ENCODE results near the gene GP5. TPM values are rescaled to one million over a fixed set of nuclear protein-coding genes. Genes with fewer than 3 reads are reported as not detected.

GP5 gene
- total and polyA plus RNA-seq, 9 of the 15 experiments (the other 6 are each of a cell fraction or from before 2014, with no cell fraction given): 0.03 to 0.04 (median 0.04) TPM; not detected in 6

DNA sequence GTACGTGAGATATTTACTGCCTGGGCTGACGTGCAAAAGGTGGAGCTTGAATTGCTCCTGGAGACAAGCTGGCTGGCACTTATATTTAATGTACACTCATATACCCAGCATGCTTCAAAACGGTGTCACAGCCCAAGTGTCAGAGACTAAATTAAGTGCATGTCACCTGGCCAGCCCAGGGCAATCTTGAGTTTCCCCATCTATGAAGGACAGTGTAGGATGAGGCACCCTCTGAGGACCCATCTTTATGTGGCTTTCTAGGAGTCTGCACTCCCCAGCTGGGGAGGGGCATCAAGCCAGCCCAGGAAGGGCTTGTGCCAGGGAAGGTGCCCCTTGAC, 34.8 kb downstream of the GP5 start (continued):
- TF ChIP-seq, protein P1, sequence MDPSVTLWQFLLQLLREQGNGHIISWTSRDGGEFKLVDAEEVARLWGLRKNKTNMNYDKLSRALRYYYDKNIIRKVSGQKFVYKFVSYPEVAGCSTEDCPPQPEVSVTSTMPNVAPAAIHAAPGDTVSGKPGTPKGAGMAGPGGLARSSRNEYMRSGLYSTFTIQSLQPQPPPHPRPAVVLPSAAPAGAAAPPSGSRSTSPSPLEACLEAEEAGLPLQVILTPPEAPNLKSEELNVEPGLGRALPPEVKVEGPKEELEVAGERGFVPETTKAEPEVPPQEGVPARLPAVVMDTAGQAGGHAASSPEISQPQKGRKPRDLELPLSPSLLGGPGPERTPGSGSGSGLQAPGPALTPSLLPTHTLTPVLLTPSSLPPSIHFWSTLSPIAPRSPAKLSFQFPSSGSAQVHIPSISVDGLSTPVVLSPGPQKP (CRISPR knock-in tag; IDR thresholded peaks at IDR 0.05): no peak
- TF ChIP-seq ELF2 (CRISPR knock-in tag; IDR thresholded peaks at IDR 0.05) (no peak), TFAM (CRISPR knock-in tag; conservative IDR thresholded peaks at IDR 0.05) (no peak), SMARCA5 (IDR thresholded peaks at IDR 0.05) (no peak), PRPF4 (IDR thresholded peaks at IDR 0.05; ENCODE audit: insufficient read depth, low read depth, low read length, poor library complexity, severe bottlenecking) (no peak), XRCC4 (IDR thresholded peaks at IDR 0.05; ENCODE audit: extremely low read depth, insufficient read depth, insufficient read length) (no peak)
- TF ChIP-seq, protein P2, sequence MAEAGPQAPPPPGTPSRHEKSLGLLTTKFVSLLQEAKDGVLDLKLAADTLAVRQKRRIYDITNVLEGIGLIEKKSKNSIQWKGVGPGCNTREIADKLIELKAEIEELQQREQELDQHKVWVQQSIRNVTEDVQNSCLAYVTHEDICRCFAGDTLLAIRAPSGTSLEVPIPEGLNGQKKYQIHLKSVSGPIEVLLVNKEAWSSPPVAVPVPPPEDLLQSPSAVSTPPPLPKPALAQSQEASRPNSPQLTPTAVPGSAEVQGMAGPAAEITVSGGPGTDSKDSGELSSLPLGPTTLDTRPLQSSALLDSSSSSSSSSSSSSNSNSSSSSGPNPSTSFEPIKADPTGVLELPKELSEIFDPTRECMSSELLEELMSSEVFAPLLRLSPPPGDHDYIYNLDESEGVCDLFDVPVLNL (CRISPR knock-in tag; IDR thresholded peaks at IDR 0.05; ENCODE audit: low read depth): no peak

DNA sequence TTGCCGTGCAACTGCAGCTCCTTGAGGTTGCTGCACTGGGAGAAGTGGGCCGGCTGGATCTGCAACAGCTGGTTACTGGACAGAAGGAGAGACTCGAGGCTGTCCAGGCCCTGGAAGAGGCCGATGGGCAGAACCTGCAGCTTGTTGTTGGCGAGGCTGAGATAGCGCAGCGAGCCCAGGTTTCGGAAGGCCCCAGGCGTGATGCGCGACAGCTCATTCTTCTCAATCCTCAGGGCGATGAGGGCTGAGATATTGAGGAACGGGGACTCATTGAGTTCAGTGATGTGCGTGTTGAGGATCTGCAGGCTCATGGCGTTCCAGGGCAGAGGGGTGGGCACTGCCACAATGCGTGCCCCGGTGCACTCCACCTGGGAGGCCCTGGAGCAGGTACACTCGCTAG, 38.5 kb downstream of the GP5 start:
- no peaks in the 10 kb centered on the region for H3K79me2 ChIP-seq (ENCODE audit: control insufficient read depth, insufficient read depth, low read length)
- peaks cover 5% of the 10 kb centered on the region; the same call in 1 of the 2 replicates for H4K20me1 ChIP-seq (replicated peaks; ENCODE audit: control insufficient read depth, insufficient read depth, low read length)
- intact Hi-C loops (cut with micrococcal nuclease) (no loop called here), in situ Hi-C loops (cut with MboI) (no loop called here)
- H3K9me1 ChIP-seq (ENCODE audit: control insufficient read depth, insufficient read depth, low read length): no peaks in the 10 kb centered on the region
- peaks cover 79 to 90% of the 10 kb centered on the region in 2 experiments for H3K27me3 ChIP-seq (ENCODE audit: control insufficient read depth in 2 of 2, insufficient read depth in 2 of 2, low read length in 2 of 2)
- POLR2A ChIA-PET: interaction anchor here (0.6 to 1.4 kb wide), 3 partner anchors 10 to 31 kb away, joined by 3 to 10 read pairs (median 3); partner anchors contain the start of gene LRRC15
- H3K36me3 ChIP-seq (ENCODE audit: control insufficient read depth, insufficient read depth, low read length): no peaks in the 10 kb centered on the region
- CTCF ChIA-PET (ENCODE audit: low intra/inter-chr PET ratio): no interaction called here
- ATAC-seq: no peak
- no peak overlapping the region for H3K9ac ChIP-seq (ENCODE audit: insufficient read depth in 1 of 2, low read depth in 2 of 2, low read length in 2 of 2)
- no peaks in the 10 kb centered on the region for H3K9me3 ChIP-seq (replicated peaks; ENCODE audit: control insufficient read depth, insufficient read depth, low read depth, low read length)
- H3K27ac ChIP-seq (ENCODE audit: extremely low read depth, low read depth, low read length): no peak overlapping the region
- DNase-seq (ENCODE audit: extremely low read depth in 1 of 4, low spot score in 3 of 4): no peak
- H3K4me3 ChIP-seq: no peak overlapping the region
- H3K4me2 ChIP-seq (ENCODE audit: insufficient read depth, low read length): no peak overlapping the region
- H2AFZ ChIP-seq (ENCODE audit: low read depth, low read length): no peak overlapping the region
- no peak for FAIRE-seq
- H3K4me1 ChIP-seq (replicated peaks in 1 of 2; ENCODE audit: control insufficient read depth in 2 of 2, insufficient read depth in 2 of 2, low read length in 2 of 2): no peaks in the 10 kb centered on the region
- no TSS peak for BruUV-seq (replicated peaks)
- WGBS (ENCODE audit: insufficient coverage, low coverage, missing lambda C conversion rate): 9% methylated on average over 13 of the region's 18 CpGs
- no peak for TF ChIP-seq GATAD2B (IDR thresholded peaks at IDR 0.05; ENCODE audit: borderline replicate concordance)
- TF ChIP-seq ZNF76 (CRISPR knock-in tag; IDR thresholded peaks at IDR 0.05; ENCODE audit: borderline replicate concordance): no peak
- no peak for TF ChIP-seq ETV1 (tag; conservative IDR thresholded peaks at IDR 0.05; ENCODE audit: low read depth)
- TF ChIP-seq ZFPM2 (CRISPR knock-in tag; IDR thresholded peaks at IDR 0.05): no peak
- TF ChIP-seq HNRNPK (IDR thresholded peaks at IDR 0.05; ENCODE audit: low read depth, low read length, poor library complexity, severe bottlenecking): no peak
- no peak for TF ChIP-seq STAT5A (IDR thresholded peaks at IDR 0.05; ENCODE audit: borderline replicate concordance, low read length)
- no peak for TF ChIP-seq NR1H2 (CRISPR knock-in tag; IDR thresholded peaks at IDR 0.05)
- no peak for TF ChIP-seq TAF15 (IDR thresholded peaks at IDR 0.05; ENCODE audit: low read depth, low read length)
- TF ChIP-seq ZNF785 (CRISPR knock-in tag; IDR thresholded peaks at IDR 0.05): no peak
- no peak for TF ChIP-seq YY1 (IDR thresholded peaks at IDR 0.05; ENCODE audit: borderline replicate concordance in 1 of 3, control insufficient read depth in 1 of 3, extremely low read depth in 1 of 3, insufficient read depth in 3 of 3, insufficient read length in 1 of 3, insufficient replicate concordance in 2 of 3, low read depth in 1 of 3, low read length in 2 of 3)
- TF ChIP-seq, protein P3, sequence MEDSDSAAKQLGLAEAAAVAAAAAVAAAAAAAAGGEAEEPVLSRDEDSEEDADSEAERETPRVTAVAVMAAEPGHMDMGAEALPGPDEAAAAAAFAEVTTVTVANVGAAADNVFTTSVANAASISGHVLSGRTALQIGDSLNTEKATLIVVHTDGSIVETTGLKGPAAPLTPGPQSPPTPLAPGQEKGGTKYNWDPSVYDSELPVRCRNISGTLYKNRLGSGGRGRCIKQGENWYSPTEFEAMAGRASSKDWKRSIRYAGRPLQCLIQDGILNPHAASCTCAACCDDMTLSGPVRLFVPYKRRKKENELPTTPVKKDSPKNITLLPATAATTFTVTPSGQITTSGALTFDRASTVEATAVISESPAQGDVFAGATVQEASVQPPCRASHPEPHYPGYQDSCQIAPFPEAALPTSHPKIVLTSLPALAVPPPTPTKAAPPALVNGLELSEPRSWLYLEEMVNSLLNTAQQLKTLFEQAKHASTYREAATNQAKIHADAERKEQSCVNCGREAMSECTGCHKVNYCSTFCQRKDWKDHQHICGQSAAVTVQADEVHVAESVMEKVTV (CRISPR knock-in tag; IDR thresholded peaks at IDR 0.05): no peak
- TF ChIP-seq ATF7 (IDR thresholded peaks at IDR 0.05): no peak

Measured in K562 (cell line).